Endothelial cell (in vitro differentiated cells): ENCODE results near the gene DYNLT2B. TPM values are rescaled to one million over a fixed set of nuclear protein-coding genes. Genes with fewer than 3 reads are reported as not detected.

Source experiments
- DNase-seq: peaks from one replicate; pipeline ENCODE4 v3.0.0; 2021; ENCODE audit warnings: low spot score
- H3K27ac Mint-ChIP-seq: one replicate; pipeline ENCODE4 v1.8.0; 2021; ENCODE audit warnings: mixed read lengths, inconsistent platforms; ENCODE audit not compliant: unreplicated experiment
- H3K27me3 Mint-ChIP-seq: one replicate; pipeline ENCODE4 v1.8.0; 2021; ENCODE audit warnings: mild to moderate bottlenecking, moderate library complexity, mixed read lengths, inconsistent platforms; ENCODE audit not compliant: unreplicated experiment
- H3K36me3 Mint-ChIP-seq: one replicate; pipeline ENCODE4 v1.8.0; 2021; ENCODE audit warnings: mild to moderate bottlenecking, low read depth, mixed read lengths, inconsistent platforms; ENCODE audit not compliant: unreplicated experiment
- H3K4me1 Mint-ChIP-seq: one replicate; pipeline ENCODE4 v1.8.0; 2021; ENCODE audit warnings: mild to moderate bottlenecking, mixed read lengths, inconsistent platforms; ENCODE audit not compliant: unreplicated experiment
- H3K4me3 Mint-ChIP-seq: one replicate; pipeline ENCODE4 v1.8.0; 2021; ENCODE audit warnings: mild to moderate bottlenecking, mixed read lengths, inconsistent platforms; ENCODE audit not compliant: unreplicated experiment
- H3K9me3 Mint-ChIP-seq: one replicate; pipeline ENCODE4 v1.8.0; 2021; ENCODE audit warnings: mixed read lengths, inconsistent platforms; ENCODE audit not compliant: unreplicated experiment
- CTCF ChIP-seq: fragments of 200-600 bp; sonication (generic); IDR thresholded peaks from one replicate; pipeline ENCODE4 v1.5.0; 2021; ENCODE audit warnings: antibody characterized with exemption; ENCODE audit not compliant: unreplicated experiment
- total RNA-seq: library from RNA; stranded (reverse); fragmentation: NEBNext Ultra II Directional; extraction: Animal tissue kit (Norgen Biotek cat#: 25700); gene quantifications from one replicate; pipeline ENCODE4 v1.2.1, GENCODE V29; 2021; ENCODE audit not compliant: unreplicated experiment

DYNLT2B gene
- total RNA-seq, 1 donor from 2014 or later, result 19.0 TPM

- H3K36me3 Mint-ChIP-seq, result peaks cover 47% of the 10 kb centered on the region
- H3K27me3 Mint-ChIP-seq, result no peaks in the 10 kb centered on the region
- no peak overlapping the region for H3K4me3 Mint-ChIP-seq
- no peak for TF ChIP-seq CTCF
- DNase-seq, result no peak
- no peaks in the 10 kb centered on the region for H3K4me1 Mint-ChIP-seq
- H3K27ac Mint-ChIP-seq, result no peak overlapping the region
- H3K9me3 Mint-ChIP-seq, result peaks cover 3% of the 10 kb centered on the region
Measured at GRCh38 chr3:196241704-196242103, 76.3 kb downstream of the DYNLT2B start.

Other genes starting within 250 kb of the DYNLT2B start
- gene TFRC, start 236.2 kb downstream of the DYNLT2B start, total RNA-seq, result 23.5 TPM
- 0.82 TPM for gene ZDHHC19, start 106.8 kb downstream of the DYNLT2B start, total RNA-seq
- gene SLC51A, start 101.7 kb downstream of the DYNLT2B start, total RNA-seq, result not detected
- gene PCYT1A, start 30.5 kb downstream of the DYNLT2B start, total RNA-seq, result 55.2 TPM
- gene TM4SF19, start 20.1 kb upstream of the DYNLT2B start, total RNA-seq, result not detected
- gene UBXN7, start 114.2 kb upstream of the DYNLT2B start, total RNA-seq, result 71.7 TPM
- 32.0 TPM for gene RNF168, start 185.5 kb upstream of the DYNLT2B start, total RNA-seq
- gene SMCO1, start 197.1 kb upstream of the DYNLT2B start, total RNA-seq, result not detected